Neural progenitor cell (in vitro differentiated cells): ENCODE results near the gene EEF1AKMT4. TPM values are rescaled to one million over a fixed set of nuclear protein-coding genes. Genes with fewer than 3 reads are reported as not detected.

Source experiments
- DNase-seq: peaks from one replicate; pipeline ENCODE4 v3.0.0-alpha.2; 2016; ENCODE audit warnings: low spot score
- H2AFZ ChIP-seq: fragments of 200-600 bp; sonication (generic); replicated peaks from 2 replicates; pipeline ENCODE4 v1.6.1; 2016; ENCODE audit warnings: antibody characterized with exemption
- H3F3A ChIP-seq: fragments of 200-600 bp; sonication (generic); 2 replicates; pipeline ENCODE4 v1.6.1; 2016; ENCODE audit warnings: antibody characterized with exemption, low read depth
- H3K27ac ChIP-seq: fragments of 200-600 bp; sonication (generic); 2 replicates; pipeline ENCODE4 v1.5.1; 2016; ENCODE audit warnings: mild to moderate bottlenecking
- H3K27me3 ChIP-seq: fragments of 200-600 bp; sonication (generic); 2 replicates; pipeline ENCODE4 v1.6.1; 2016; ENCODE audit warnings: mild to moderate bottlenecking, moderate library complexity
- H3K36me3 ChIP-seq: fragments of 200-600 bp; sonication (generic); 2 replicates; pipeline ENCODE4 v1.5.1; 2016
- H3K4me1 ChIP-seq: fragments of 200-600 bp; sonication (generic); 2 replicates; pipeline ENCODE4 v1.6.1; 2016; ENCODE audit warnings: mixed run types
- H3K4me2 ChIP-seq: fragments of 200-600 bp; sonication (generic); 2 replicates; pipeline ENCODE4 v1.6.1; 2016
- H3K4me3 ChIP-seq: fragments of 200-600 bp; sonication (generic); 2 replicates; pipeline ENCODE4 v1.5.1; 2016
- H3K79me2 ChIP-seq: fragments of 200-600 bp; sonication (generic); 2 replicates; pipeline ENCODE4 v1.6.1; 2016; ENCODE audit warnings: low read depth
- H3K9ac ChIP-seq: fragments of 200-600 bp; sonication (generic); 2 replicates; pipeline ENCODE4 v1.6.1; 2016
- H3K9me3 ChIP-seq: fragments of 200-600 bp; sonication (generic); 2 replicates; pipeline ENCODE4 v1.5.1; 2016; ENCODE audit warnings: low read depth
- H4K20me1 ChIP-seq: fragments of 200-600 bp; sonication (generic); 2 replicates; pipeline ENCODE4 v1.6.1; 2016; ENCODE audit warnings: low read depth
- H3K27ac Mint-ChIP-seq: 3 replicates; pipeline ENCODE4 v1.8.0; 2021; ENCODE audit warnings: mixed read lengths
- H3K27me3 Mint-ChIP-seq: 2 replicates; pipeline ENCODE4 v1.8.0; 2022; ENCODE audit warnings: low read depth, mild to moderate bottlenecking, inconsistent platforms, moderate library complexity, mixed read lengths; ENCODE audit not compliant: insufficient read depth
- H3K36me3 Mint-ChIP-seq: 3 replicates; pipeline ENCODE4 v1.8.0; 2021; ENCODE audit warnings: mixed read lengths
- H3K4me1 Mint-ChIP-seq: 3 replicates; pipeline ENCODE4 v1.8.0; 2021; ENCODE audit warnings: mixed read lengths
- H3K4me3 Mint-ChIP-seq: 3 replicates; pipeline ENCODE4 v1.8.0; 2021; ENCODE audit warnings: mild to moderate bottlenecking, moderate library complexity, mixed read lengths
- H3K9me3 Mint-ChIP-seq: 3 replicates; pipeline ENCODE4 v1.8.0; 2020; ENCODE audit warnings: mixed read lengths
- EZH2 ChIP-seq: fragments of 200-600 bp; sonication (generic); IDR thresholded peaks from 2 replicates; pipeline ENCODE4 v1.6.1; 2017; ENCODE audit warnings: antibody characterized with exemption, mild to moderate bottlenecking, moderate library complexity
- EZH2phosphoT487 ChIP-seq: fragments of 200-600 bp; sonication (generic); IDR thresholded peaks from 2 replicates; pipeline ENCODE4 v1.6.1; 2017; ENCODE audit warnings: antibody characterized with exemption
- total RNA-seq: library from RNA; depleted of rRNA; stranded (reverse); fragments of >200 nt; gene quantifications from 2 replicates; pipeline ENCODE4 v1.2.3, GENCODE V29; 2015; ENCODE audit warnings: low replicate concordance
- TF ChIP-seq, protein P1 (sequence below): fragments of 200-600 bp; sonication (generic); IDR thresholded peaks from 2 replicates; pipeline ENCODE4 v1.5.1; 2017; ENCODE audit warnings: antibody characterized with exemption, mild to moderate bottlenecking

The EEF1AKMT4 gene
- total RNA-seq, 1 donor from 2014 or later, result 3.7 TPM

DNA sequence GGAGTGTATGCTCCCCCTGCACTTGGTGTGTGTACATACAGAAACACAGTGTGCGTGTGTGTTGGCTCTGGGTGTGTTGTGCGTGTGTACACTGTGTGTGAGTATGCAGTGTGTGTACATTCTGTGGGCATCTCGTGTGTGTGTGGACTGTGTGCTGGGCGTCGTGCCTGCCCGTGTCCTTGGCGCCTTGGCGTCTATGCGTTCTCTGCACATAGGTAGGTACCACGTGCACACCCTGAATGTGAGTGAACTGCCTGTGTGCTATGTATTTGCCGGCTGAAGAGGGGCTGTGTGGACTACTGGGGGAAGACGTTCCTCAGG lies 25.9 kb downstream of the EEF1AKMT4 start:
- Histone ChIP-seq H3K9me3 (no peaks in the 10 kb centered on the region), H3K79me2 (no peaks in the 10 kb centered on the region), H3K27ac (no peak overlapping the region), H3K27me3 (peaks cover 54% of the 10 kb centered on the region), H3K4me3 (peak overlapping the region; percentile 22), H3K4me1 (no peaks in the 10 kb centered on the region), H3K4me2 (peak overlapping the region; percentile 66), H3F3A (no peaks in the 10 kb centered on the region), H3K9ac (no peak overlapping the region), H3K36me3 (no peaks in the 10 kb centered on the region), H2AFZ (no peak overlapping the region), H4K20me1 (no peaks in the 10 kb centered on the region)
- Mint-ChIP-seq H3K36me3 (no peaks in the 10 kb centered on the region), H3K4me3 (no peak overlapping the region), H3K4me1 (peaks cover 9% of the 10 kb centered on the region), H3K27me3 (peaks cover 33% of the 10 kb centered on the region), H3K9me3 (no peaks in the 10 kb centered on the region), H3K27ac (no peak overlapping the region)
- no peak for DNase-seq
- TF ChIP-seq, protein P1, sequence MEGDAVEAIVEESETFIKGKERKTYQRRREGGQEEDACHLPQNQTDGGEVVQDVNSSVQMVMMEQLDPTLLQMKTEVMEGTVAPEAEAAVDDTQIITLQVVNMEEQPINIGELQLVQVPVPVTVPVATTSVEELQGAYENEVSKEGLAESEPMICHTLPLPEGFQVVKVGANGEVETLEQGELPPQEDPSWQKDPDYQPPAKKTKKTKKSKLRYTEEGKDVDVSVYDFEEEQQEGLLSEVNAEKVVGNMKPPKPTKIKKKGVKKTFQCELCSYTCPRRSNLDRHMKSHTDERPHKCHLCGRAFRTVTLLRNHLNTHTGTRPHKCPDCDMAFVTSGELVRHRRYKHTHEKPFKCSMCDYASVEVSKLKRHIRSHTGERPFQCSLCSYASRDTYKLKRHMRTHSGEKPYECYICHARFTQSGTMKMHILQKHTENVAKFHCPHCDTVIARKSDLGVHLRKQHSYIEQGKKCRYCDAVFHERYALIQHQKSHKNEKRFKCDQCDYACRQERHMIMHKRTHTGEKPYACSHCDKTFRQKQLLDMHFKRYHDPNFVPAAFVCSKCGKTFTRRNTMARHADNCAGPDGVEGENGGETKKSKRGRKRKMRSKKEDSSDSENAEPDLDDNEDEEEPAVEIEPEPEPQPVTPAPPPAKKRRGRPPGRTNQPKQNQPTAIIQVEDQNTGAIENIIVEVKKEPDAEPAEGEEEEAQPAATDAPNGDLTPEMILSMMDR, result no peak
- no peak for TF ChIP-seq EZH2
- no peak for TF ChIP-seq EZH2phosphoT487

- H3K9me3 ChIP-seq, result no peaks in the 10 kb centered on the region
- Mint-ChIP-seq H3K27me3 (peaks cover 34% of the 10 kb centered on the region), H3K27ac (no peak within 1 kb of the TSS), H3K9me3 (no peaks in the 10 kb centered on the region), H3K4me1 (peaks cover 9% of the 10 kb centered on the region), H3K36me3 (no peaks in the 10 kb centered on the region), H3K4me3 (no peak within 1 kb of the TSS)
- no peaks in the 10 kb centered on the region for H3F3A ChIP-seq
- peaks cover 54% of the 10 kb centered on the region for H3K27me3 ChIP-seq
- H3K36me3 ChIP-seq, result no peaks in the 10 kb centered on the region
- no peaks in the 10 kb centered on the region for H3K79me2 ChIP-seq
- H3K4me2 ChIP-seq, result peak within 1 kb of the TSS; percentile 66
- no peak within 1 kb of the TSS for H3K9ac ChIP-seq
- no peak for DNase-seq
- no peak within 1 kb of the TSS for H3K27ac ChIP-seq
- no peaks in the 10 kb centered on the region for H4K20me1 ChIP-seq
- peak within 1 kb of the TSS; percentile 22 for H3K4me3 ChIP-seq
- TF ChIP-seq EZH2, result peak; percentile 37
- TF ChIP-seq, protein P1, result no peak
- TF ChIP-seq EZH2phosphoT487, result no peak
- H3K4me1 ChIP-seq, result no peaks in the 10 kb centered on the region
- peak within 1 kb of the TSS; percentile 76 for H2AFZ ChIP-seq
Observed at GRCh38 chr3:184275961-184276910, 26.8 kb downstream of the EEF1AKMT4 start, which contains the start of gene ECE2. Gene ECE2 (plus strand): TSS chr3:184276022. CDS start chr3:184276154, 132 bp downstream.

- H3K9me3 ChIP-seq, result no peaks in the 10 kb centered on the region
Observed at GRCh38 chr3:184277366-184277765, 27.9 kb downstream of the EEF1AKMT4 start.

More at GRCh38 chr3:184277366-184277765, 27.9 kb downstream of the EEF1AKMT4 start:
- H3K9ac ChIP-seq, result no peak overlapping the region
- Mint-ChIP-seq H3K4me3 (peak overlapping the region; percentile 25), H3K9me3 (no peaks in the 10 kb centered on the region), H3K27ac (no peak overlapping the region), H3K36me3 (no peaks in the 10 kb centered on the region), H3K27me3 (peaks cover 33% of the 10 kb centered on the region), H3K4me1 (peaks cover 9% of the 10 kb centered on the region)
- peaks cover 54% of the 10 kb centered on the region for H3K27me3 ChIP-seq
- no peak overlapping the region for H3K4me2 ChIP-seq
- no peaks in the 10 kb centered on the region for H3K4me1 ChIP-seq
- TF ChIP-seq, protein P1, result no peak
- TF ChIP-seq EZH2 (no peak), EZH2phosphoT487 (no peak)
- H3K79me2 ChIP-seq, result no peaks in the 10 kb centered on the region
- no peak overlapping the region for H2AFZ ChIP-seq
- DNase-seq, result no peak
- no peak overlapping the region for H3K27ac ChIP-seq
- no peaks in the 10 kb centered on the region for H3K36me3 ChIP-seq
- H3K4me3 ChIP-seq, result no peak overlapping the region
- no peaks in the 10 kb centered on the region for H3F3A ChIP-seq
- H4K20me1 ChIP-seq, result no peaks in the 10 kb centered on the region
